ENCODE measurements around the gene CLEC16A.

Gene CLEC16A

DNA sequence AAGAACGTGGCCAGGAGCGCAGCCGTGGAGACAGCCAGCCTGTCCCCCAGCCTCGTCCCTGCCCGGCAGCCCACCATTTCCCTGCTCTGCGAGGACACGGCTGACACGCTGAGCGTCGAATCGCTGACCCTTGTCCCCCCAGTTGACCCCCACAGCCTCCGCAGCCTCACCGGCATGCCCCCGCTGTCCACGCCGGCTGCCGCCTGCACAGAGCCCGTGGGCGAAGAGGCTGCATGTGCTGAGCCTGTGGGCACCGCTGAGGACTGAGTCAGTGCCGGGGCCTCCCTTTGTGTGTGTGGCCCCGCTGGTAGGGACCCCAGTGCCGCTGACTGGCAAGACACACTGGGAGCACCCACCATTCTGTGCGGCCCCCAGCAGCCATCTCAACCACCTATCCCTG, 234.1 kb downstream of the CLEC16A start:
- no peak for DNase-seq (ENCODE audit: low spot score)

GRCh38 chr16:11179574-11179973, 235.2 kb downstream of the CLEC16A start:
- DNase-seq (ENCODE audit: low spot score), result no peak

- DNase-seq (ENCODE audit: low spot score), result no peak
These were observed 236.1 kb downstream of the CLEC16A start for GRCh38 chr16:11180489-11180888.

GRCh38 chr16:11181242-11181898, 237.0 kb downstream of the CLEC16A start:
- no peak for DNase-seq (ENCODE audit: low spot score)

- no peak for DNase-seq (ENCODE audit: low spot score)
These were observed 237.5 kb downstream of the CLEC16A start for GRCh38 chr16:11181899-11182279.

DNA sequence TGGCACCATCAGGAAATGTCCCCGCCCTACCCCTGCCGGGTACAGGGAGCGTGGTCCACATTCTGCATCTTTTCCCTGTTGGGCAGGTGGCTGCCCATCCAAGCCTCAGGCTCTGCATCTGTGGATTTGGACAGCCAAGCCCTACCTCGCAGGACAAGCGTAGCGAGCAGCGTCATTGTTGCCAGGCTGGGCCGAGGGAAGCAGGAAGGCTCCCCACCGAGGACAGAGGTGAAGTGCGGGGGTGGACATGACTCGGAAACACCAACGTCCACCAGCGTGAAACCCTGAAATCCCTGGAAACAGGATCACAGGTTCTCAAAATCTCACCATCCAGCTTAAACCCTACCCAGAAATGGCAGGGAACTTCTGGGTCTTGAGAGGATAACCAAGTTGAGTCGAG, 238.0 kb downstream of the CLEC16A start:
- no peak for DNase-seq (ENCODE audit: low spot score)

DNA sequence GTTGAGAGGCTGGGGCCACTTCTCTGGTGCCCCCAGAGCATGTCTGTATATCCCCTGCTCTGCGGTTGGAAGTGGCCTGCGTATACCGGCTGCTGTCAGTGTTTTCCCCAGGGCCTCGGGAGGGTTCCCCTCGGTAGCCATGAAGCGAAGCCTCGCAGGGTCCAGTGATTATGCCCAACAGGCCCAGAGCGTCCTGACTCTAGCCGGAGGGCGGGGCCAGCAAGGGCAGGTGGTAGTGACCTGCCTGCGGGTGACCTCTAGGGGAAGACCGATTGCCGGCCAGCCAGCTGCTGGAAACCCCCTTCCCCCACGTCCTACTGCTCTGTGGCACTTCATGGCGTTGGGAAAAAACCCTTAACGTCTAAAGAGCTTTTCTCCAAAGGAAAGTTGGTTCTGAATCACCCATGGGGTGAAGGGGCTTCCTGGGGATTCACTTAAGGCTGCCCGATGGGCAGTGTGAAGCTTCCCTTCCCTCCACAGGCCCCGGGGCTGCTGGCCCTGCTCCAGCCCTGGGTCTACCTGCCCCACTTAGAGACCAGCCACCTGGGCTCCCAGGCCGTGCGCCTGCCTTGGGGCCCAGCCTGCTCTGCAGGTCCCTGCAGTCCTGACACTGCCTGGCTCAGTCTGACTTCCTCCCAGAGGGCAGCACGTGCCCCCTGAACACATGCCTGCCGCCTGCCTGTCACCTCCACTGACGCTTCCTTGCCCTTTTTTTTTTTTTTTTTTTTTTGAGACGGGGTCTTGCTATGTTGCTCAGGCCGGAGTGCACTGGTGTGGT, 238.9 kb downstream of the CLEC16A start:
- no peak for DNase-seq (ENCODE audit: low spot score)

DNA sequence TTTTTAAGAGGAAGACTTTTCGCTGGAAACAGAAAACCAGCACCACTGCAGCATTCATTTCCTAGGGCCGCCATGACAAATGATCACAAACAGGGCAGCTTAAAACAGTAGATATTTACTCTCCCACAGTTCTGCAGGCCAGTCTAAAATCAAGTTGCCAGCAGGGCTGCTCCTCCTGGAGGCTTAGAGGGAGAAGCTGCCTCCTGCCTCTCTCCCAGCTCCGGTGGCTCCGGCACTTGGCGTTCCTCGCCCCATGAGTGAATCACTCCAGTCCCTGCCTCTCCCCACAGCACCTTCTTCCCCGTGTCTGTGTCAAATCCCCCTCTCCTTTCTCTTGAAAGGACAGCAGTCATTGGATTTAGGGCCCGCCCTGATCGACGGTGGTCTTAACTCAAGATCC, 239.6 kb downstream of the CLEC16A start:
- no peak for DNase-seq (ENCODE audit: low spot score)

DNA sequence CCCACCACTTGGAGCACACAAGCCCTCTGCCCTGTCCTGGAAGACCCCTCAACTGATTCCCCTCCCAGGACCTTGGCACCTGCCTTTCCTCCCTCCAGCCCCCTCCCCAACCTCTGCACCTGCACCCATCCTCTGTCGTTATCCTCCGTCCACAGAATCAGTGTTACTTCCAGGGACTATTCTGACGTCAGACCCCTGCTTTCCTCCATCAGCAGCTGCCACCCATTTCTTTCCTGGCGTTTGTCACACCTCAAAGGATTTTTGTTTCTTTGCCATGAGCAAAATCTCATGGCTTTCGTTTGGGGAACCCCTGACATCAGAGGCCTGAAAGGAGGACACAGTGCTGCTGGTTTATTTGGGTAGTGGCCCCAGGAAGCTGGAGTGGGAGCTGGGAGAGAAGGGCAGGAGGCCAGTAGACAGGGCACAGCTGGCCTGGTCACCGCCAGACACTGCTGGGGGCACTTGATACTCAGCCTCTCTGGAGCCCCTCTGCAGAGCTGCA, 243.2 kb downstream of the CLEC16A start:
- DNase-seq (ENCODE audit: low spot score), result no peak

- DNase-seq (ENCODE audit: low spot score), result no peak
These were observed 244.7 kb downstream of the CLEC16A start for GRCh38 chr16:11188801-11189740.

DNA sequence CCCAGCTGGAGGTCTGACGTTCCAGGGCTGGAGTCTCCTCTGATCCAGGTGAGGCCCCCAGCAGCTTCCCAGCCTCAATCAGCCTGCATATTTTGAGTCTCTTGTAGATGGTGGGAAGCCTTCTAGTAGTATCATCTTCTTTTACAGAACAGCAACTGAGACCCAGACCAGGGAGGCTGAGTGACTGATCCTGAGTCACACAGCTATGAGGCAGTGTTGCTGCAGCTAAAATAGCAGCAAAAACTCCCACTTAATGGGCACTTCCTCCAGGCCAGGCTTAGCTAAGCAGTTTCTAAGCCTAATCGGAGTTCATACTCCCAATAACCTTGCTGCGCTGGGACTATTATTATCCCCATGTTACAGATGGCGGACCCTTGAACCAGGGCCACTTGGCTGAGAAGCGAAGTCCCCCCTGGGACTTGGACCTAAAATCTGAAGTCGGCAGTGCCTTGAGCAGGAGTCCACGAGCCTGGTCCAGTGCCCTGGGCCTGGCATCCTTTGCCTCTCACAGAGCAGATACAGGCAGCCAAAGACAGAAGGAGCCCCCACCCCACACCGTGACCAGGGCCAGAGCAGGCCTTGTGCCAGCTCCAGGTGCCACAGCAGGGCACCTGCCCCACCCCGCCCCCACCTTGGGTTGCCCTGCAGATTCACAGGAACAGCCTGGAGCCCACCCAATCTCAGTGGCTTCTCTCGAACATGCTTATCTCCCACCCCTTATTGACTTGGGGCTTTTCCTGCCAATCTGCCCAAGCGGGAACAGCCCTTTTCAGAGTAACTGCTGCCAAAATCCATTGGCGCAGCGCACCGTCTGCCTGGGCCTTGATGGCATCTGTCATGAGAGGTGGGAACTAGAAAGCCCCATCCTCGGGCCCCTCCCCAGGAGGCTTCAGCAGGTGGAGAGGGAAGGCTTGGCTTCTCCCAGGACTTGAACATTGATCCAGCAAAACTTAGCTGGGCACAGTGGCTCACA, 246.5 kb downstream of the CLEC16A start:
- no peak for DNase-seq (ENCODE audit: low spot score)

DNA sequence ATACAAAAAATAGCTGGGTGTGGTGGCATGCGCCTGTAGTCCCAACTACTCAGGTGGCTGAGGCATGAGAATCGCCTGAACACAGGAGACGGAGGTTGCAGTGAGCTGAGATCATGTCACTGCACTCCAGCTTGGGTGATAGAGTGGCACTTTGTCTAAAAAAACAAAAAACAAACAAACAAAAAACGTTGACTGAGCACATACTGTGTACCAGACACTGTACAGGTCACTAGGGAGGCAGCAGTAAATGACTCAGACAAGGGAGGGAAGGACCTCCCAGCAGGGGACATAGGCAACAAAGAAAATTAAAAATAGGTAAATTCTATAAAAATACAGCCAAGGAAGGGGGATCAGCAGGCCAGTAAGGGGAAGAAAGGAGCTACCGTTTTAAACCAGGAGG, 247.3 kb downstream of the CLEC16A start:
- DNase-seq (ENCODE audit: low spot score), result no peak

DNA sequence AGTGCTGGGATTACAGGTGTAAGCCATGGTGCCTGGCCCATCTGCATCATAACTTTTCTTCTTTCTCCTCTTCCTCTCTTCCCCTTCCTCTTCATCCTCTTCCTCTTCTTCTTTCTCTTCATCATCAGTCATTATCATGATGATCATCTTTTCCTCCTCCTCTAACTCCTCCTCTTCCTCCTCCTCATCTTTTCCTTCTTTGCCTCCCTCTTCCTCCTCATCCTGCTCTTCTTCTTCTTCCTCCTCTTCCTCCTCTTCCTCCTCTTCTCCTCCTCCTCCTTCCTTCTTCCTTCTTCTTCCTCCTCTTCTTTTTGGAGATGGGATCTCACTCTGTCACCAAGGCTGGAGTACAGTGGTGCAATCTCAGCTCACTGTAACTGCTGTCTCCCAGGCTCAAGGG, 249.1 kb downstream of the CLEC16A start:
- no peak for DNase-seq (ENCODE audit: low spot score)

DNA sequence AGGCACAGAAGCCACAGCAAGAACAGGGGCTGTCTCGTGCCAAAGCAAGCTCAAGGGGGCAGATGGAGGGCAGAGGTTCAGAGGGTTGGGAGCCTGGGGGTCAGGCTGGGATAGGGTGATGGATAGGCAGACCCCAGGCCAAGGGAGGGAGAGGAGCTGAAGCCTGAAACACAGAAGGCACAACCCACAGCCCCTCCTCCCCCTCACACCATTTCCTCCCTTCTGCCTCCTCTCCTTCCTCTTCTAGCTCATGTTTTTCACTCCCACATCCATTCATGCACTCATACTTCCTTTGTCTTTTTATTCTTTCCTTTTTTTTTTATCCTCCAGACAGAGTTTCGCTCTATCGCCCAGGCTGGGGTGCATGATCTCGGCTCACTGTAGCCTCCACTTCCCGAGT, 250.5 kb downstream of the CLEC16A start:
- no peak for DNase-seq (ENCODE audit: low spot score)

DNA sequence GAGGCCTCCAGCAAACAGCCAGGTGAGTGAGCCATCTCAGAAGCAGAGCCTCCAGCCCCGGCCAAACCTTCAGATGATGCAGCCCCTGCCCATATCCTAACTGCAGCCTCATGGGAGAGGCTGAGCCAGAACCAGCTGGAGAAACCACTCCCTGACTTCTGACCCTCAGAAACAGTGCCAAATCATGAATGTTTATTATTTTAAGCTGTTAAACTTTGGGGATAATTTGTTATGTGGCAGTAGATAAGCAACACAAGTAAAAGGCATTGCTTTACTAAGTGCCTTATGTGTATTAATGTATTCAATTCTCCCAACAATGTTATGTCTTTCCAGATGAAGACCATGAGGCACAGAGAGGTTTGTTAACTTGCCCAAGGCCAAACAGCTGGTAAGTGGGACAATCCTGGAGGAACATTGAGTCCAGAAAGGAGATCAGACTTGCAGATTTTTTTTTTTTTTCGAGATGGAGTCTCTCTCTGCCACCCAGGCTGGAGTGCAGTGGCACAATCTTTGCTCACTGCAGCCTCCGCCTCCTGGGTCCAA, 252.0 kb downstream of the CLEC16A start:
- no peak for DNase-seq (ENCODE audit: low spot score)

GRCh38 chr16:11198375-11198774, 254.0 kb downstream of the CLEC16A start:
- DNase-seq (ENCODE audit: low spot score), result no peak

- no peak for DNase-seq (ENCODE audit: low spot score)
These were observed 254.5 kb downstream of the CLEC16A start for GRCh38 chr16:11198828-11199227.

GRCh38 chr16:11200592-11200991, 256.2 kb downstream of the CLEC16A start:
- no peak for DNase-seq (ENCODE audit: low spot score)

GRCh38 chr16:11201498-11202259, 257.3 kb downstream of the CLEC16A start:
- DNase-seq (ENCODE audit: low spot score), result no peak
